Measurements from ENCODE around the gene XPO6.

The XPO6 gene

GRCh38 chr16:28087675-28088300 lies 124.0 kb downstream of the XPO6 start:
- no peak for DNase-seq

- no peak for DNase-seq
Observed at GRCh38 chr16:28087140-28087660, 124.6 kb downstream of the XPO6 start.

GRCh38 chr16:28086186-28087139 lies 125.3 kb downstream of the XPO6 start:
- no peak for DNase-seq

GRCh38 chr16:28085389-28086171 lies 126.2 kb downstream of the XPO6 start:
- DNase-seq, result no peak

- DNase-seq, result no peak
Observed at GRCh38 chr16:28084209-28084608, 127.6 kb downstream of the XPO6 start.

- no peak for DNase-seq
Observed at GRCh38 chr16:28082624-28083023, 129.1 kb downstream of the XPO6 start.

GRCh38 chr16:28081391-28081968 lies 130.3 kb downstream of the XPO6 start:
- DNase-seq, result no peak

GRCh38 chr16:28078261-28078660 lies 133.5 kb downstream of the XPO6 start:
- DNase-seq, result no peak

GRCh38 chr16:28073836-28074235 lies 137.9 kb downstream of the XPO6 start:
- no peak for DNase-seq

GRCh38 chr16:28072087-28072486 lies 139.7 kb downstream of the XPO6 start:
- no peak for DNase-seq

- DNase-seq, result no peak
Observed at GRCh38 chr16:28069971-28070794, 141.6 kb downstream of the XPO6 start.

- no peak for DNase-seq
Observed at GRCh38 chr16:28068976-28069375, 142.8 kb downstream of the XPO6 start.

GRCh38 chr16:28067604-28068379 lies 144.0 kb downstream of the XPO6 start:
- no peak for DNase-seq

GRCh38 chr16:28064706-28065249 lies 147.0 kb downstream of the XPO6 start:
- no peak for DNase-seq

GRCh38 chr16:28064150-28064549 lies 147.6 kb downstream of the XPO6 start:
- no peak for DNase-seq

GRCh38 chr16:28063591-28064061 lies 148.1 kb downstream of the XPO6 start, which contains the start of gene GSG1L:
Gene GSG1L, minus strand, starts transcription at chr16:28063714. Its CDS starts 290 bp downstream, at chr16:28063424.
- no peak for DNase-seq

GRCh38 chr16:28062847-28063521 lies 148.8 kb downstream of the XPO6 start:
- no peak for DNase-seq

GRCh38 chr16:28062261-28062846 lies 149.4 kb downstream of the XPO6 start:
- no peak for DNase-seq

GRCh38 chr16:28061352-28062101 lies 150.2 kb downstream of the XPO6 start:
- no peak for DNase-seq
